ENCODE results near the gene SFT2D3. TPM values are rescaled to one million over a fixed set of nuclear protein-coding genes. Genes with fewer than 3 reads are reported as not detected.

The SFT2D3 gene
- total RNA-seq, 1 experiment from 2014 or later = 3.1 TPM

DNA sequence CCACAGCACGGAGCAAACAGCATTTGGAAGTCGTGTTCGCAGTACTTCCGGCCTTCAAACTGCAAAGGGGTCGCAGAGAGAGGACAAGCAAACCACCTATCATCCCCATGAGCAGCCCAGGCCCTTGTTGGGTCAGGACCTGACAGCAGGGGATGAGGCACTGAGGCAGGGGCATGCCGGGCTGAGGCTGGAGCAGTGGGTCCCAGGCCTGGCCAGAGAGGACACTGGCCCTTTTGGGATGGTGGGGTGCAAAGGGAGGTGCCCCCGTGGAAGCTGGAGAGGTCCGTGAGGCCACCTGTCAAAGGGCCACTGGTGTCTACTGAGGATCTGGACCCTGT lies 46.5 kb upstream of the SFT2D3 start:
- intact Hi-C loops (cut with micrococcal nuclease) = no loop called here
- CTCF ChIA-PET = interaction anchor here (0.8 kb wide), 1 partner anchor 64 kb away, joined by 4 read pairs; no protein-coding TSS in a partner anchor
- POLR2A ChIA-PET = no interaction called here
- H3K4me3 ChIP-seq (replicated peaks in 1 of 2; ENCODE audit: low read depth in 1 of 2, low read length in 2 of 2) = no peak overlapping the region
- no peak overlapping the region for H3K4me2 ChIP-seq (ENCODE audit: low read length)
- ATAC-seq (no peak), DNase-seq (ENCODE audit: low read depth, low spot score) (no peak)
- H3K9me3 ChIP-seq (ENCODE audit: control insufficient read depth in 1 of 2, insufficient read depth in 1 of 2, low read depth in 1 of 2, low read length in 2 of 2) = no peaks in the 10 kb centered on the region
- H2AFZ ChIP-seq (ENCODE audit: low read depth, low read length, poor library complexity, severe bottlenecking) = no peak overlapping the region
- BruUV-seq (replicated peaks) = no TSS peak
- H4K20me1 ChIP-seq (ENCODE audit: insufficient read depth) = no peaks in the 10 kb centered on the region
- no peak overlapping the region for H3K9ac ChIP-seq (ENCODE audit: low read length)
- TF ChIP-seq TCF7L2 (IDR thresholded peaks at IDR 0.05; ENCODE audit: borderline replicate concordance, extremely low read depth, insufficient read depth, insufficient read length) = no peak
- TF ChIP-seq SP1 (IDR thresholded peaks at IDR 0.05; ENCODE audit: low read depth) = no peak
- TF ChIP-seq EGR1 (IDR thresholded peaks at IDR 0.05; ENCODE audit: low read depth) = no peak
- no peak for TF ChIP-seq SIN3A (IDR thresholded peaks at IDR 0.05; ENCODE audit: low read depth)
- no peak for TF ChIP-seq ZNF274 (IDR thresholded peaks at IDR 0.05; ENCODE audit: low read depth, low read length)
- RAD21 ChIA-PET (ENCODE audit: low non-redundant PET in 1 of 2, low total read pairs in 2 of 2, uncharacterized antibody in 2 of 2, unreplicated experiment in 2 of 2) = no interaction called here
- H3K9me2 ChIP-seq (ENCODE audit: insufficient read depth) = no peaks in the 10 kb centered on the region
- no peak overlapping the region for H3K27ac ChIP-seq (ENCODE audit: low read depth, low read length)
- H3K4me1 ChIP-seq (ENCODE audit: control insufficient read depth in 1 of 2, insufficient read depth in 2 of 2, low read length in 2 of 2) = no peaks in the 10 kb centered on the region
- H3K79me2 ChIP-seq (ENCODE audit: insufficient read depth, low read length) = no peaks in the 10 kb centered on the region
- no peaks in the 10 kb centered on the region for H3K36me3 ChIP-seq (ENCODE audit: control insufficient read depth in 1 of 2, insufficient read depth in 2 of 2, low read length in 2 of 2)
- no peaks in the 10 kb centered on the region for H3K27me3 ChIP-seq (ENCODE audit: insufficient read depth, low read length)

GRCh38 chr2:127655209-127656073 lies 45.9 kb upstream of the SFT2D3 start:
- H3K4me3 ChIP-seq (replicated peaks in 1 of 2; ENCODE audit: low read depth in 1 of 2, low read length in 2 of 2) = no peak overlapping the region
- H3K9me2 ChIP-seq (ENCODE audit: insufficient read depth) = no peaks in the 10 kb centered on the region
- H3K36me3 ChIP-seq (ENCODE audit: control insufficient read depth in 1 of 2, insufficient read depth in 2 of 2, low read length in 2 of 2) = no peaks in the 10 kb centered on the region
- H3K79me2 ChIP-seq (ENCODE audit: insufficient read depth, low read length) = no peaks in the 10 kb centered on the region
- intact Hi-C loops (cut with micrococcal nuclease) = no loop called here
- no peak overlapping the region for H3K9ac ChIP-seq (ENCODE audit: low read length)
- DNase-seq (ENCODE audit: low read depth, low spot score) (no peak), ATAC-seq (no peak)
- ChIA-PET RAD21 (ENCODE audit: low non-redundant PET in 1 of 2, low total read pairs in 2 of 2, uncharacterized antibody in 2 of 2, unreplicated experiment in 2 of 2) (no interaction called here), CTCF (no interaction called here), POLR2A (no interaction called here)
- H2AFZ ChIP-seq (ENCODE audit: low read depth, low read length, poor library complexity, severe bottlenecking) = no peak overlapping the region
- no peak overlapping the region for H3K4me2 ChIP-seq (ENCODE audit: low read length)
- no peak overlapping the region for H3K27ac ChIP-seq (ENCODE audit: low read depth, low read length)
- no TSS peak for BruUV-seq (replicated peaks)
- H3K9me3 ChIP-seq (ENCODE audit: control insufficient read depth in 1 of 2, insufficient read depth in 1 of 2, low read depth in 1 of 2, low read length in 2 of 2) = no peaks in the 10 kb centered on the region; a peak in 1 of 4 replicates
- no peaks in the 10 kb centered on the region for H4K20me1 ChIP-seq (ENCODE audit: insufficient read depth)
- no peaks in the 10 kb centered on the region for H3K4me1 ChIP-seq (ENCODE audit: control insufficient read depth in 1 of 2, insufficient read depth in 2 of 2, low read length in 2 of 2)
- no peaks in the 10 kb centered on the region for H3K27me3 ChIP-seq (ENCODE audit: insufficient read depth, low read length)
- no peak for TF ChIP-seq FOSL1 (IDR thresholded peaks at IDR 0.05; ENCODE audit: low read depth)
- TF ChIP-seq, protein P1, sequence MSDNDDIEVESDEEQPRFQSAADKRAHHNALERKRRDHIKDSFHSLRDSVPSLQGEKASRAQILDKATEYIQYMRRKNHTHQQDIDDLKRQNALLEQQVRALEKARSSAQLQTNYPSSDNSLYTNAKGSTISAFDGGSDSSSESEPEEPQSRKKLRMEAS (IDR thresholded peaks at IDR 0.05) = no peak
- TF ChIP-seq ELF1 (IDR thresholded peaks at IDR 0.05; ENCODE audit: borderline replicate concordance, low read depth) = no peak
- TF ChIP-seq SRF (IDR thresholded peaks at IDR 0.05; ENCODE audit: low read depth) = no peak
- no peak for TF ChIP-seq POLR2AphosphoS5 (IDR thresholded peaks at IDR 0.05; ENCODE audit: low read depth, low read length)
- TF ChIP-seq REST (IDR thresholded peaks at IDR 0.05; ENCODE audit: low read depth) = no peak
- TF ChIP-seq SIN3A (IDR thresholded peaks at IDR 0.05; ENCODE audit: low read depth) = no peak
- no peak for TF ChIP-seq SP1 (IDR thresholded peaks at IDR 0.05; ENCODE audit: low read depth)
- TF ChIP-seq TCF7L2 (IDR thresholded peaks at IDR 0.05; ENCODE audit: borderline replicate concordance, extremely low read depth, insufficient read depth, insufficient read length) = no peak
- no peak for TF ChIP-seq ZFX (IDR thresholded peaks at IDR 0.05)
- no peak for TF ChIP-seq YY1 (IDR thresholded peaks at IDR 0.05; ENCODE audit: extremely low read depth, insufficient replicate concordance, low read depth, low read length)
- TF ChIP-seq POLR2A (IDR thresholded peaks at IDR 0.05; ENCODE audit: borderline replicate concordance, extremely low read depth, insufficient read depth, insufficient read length) = no peak
- no peak for TF ChIP-seq EGR1 (IDR thresholded peaks at IDR 0.05; ENCODE audit: low read depth)
- no peak for TF ChIP-seq RAD21 (IDR thresholded peaks at IDR 0.05; ENCODE audit: low read depth)
- TF ChIP-seq JUND (IDR thresholded peaks at IDR 0.05) = no peak

Measured in HCT116 (cell line).